ENCODE data around the gene CPLANE1. TPM values are rescaled to one million over a fixed set of nuclear protein-coding genes. Genes with fewer than 3 reads are reported as not detected.

Gene CPLANE1
- total RNA-seq, 4 donors from 2014 or later: 6.3 to 28.2 (median 12.0) TPM

DNA sequence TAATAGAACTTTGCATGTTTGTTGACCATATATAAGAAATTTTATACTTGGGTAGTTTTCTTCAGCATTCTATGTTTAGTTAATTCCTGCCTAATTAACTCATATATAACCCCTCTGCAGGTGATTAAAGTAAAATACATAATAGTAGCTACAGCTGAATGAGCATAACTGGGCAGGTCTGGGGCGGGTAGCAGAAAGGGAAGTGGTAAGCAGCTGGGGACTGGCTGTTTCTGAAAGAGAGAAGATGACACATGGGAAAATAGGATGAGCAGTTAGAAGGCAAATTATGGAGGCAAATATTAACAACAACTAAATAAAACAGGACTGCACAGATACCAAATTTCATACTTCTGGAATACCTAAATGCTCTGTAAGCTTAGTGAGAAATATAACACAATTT is 128.1 kb downstream of the CPLANE1 start:
- no peak for TF ChIP-seq EP300 (IDR thresholded peaks at IDR 0.05)
- TF ChIP-seq CTCF (IDR thresholded peaks at IDR 0.05): no peak
- TF ChIP-seq POLR2A (IDR thresholded peaks at IDR 0.05): no peak
- no peak for TF ChIP-seq POLR2AphosphoS5 (IDR thresholded peaks at IDR 0.05)
- no peak overlapping the region for H3K4me3 ChIP-seq
- H3K4me1 ChIP-seq: no peaks in the 10 kb centered on the region
- WGBS: 85% methylated on average over 1 of the region's 1 CpG
- peaks cover 63% of the 10 kb centered on the region for H3K36me3 ChIP-seq
- no peaks in the 10 kb centered on the region for H3K9me3 ChIP-seq
- H3K27me3 ChIP-seq: no peaks in the 10 kb centered on the region
- no peak overlapping the region for H3K27ac ChIP-seq
- DNase-seq (ENCODE audit: low spot score in 2 of 2): no peak

GRCh38 chr5:37120270-37120669 is 128.9 kb downstream of the CPLANE1 start:
- Histone ChIP-seq H3K36me3 (peaks cover 61% of the 10 kb centered on the region), H3K27me3 (no peaks in the 10 kb centered on the region), H3K27ac (no peak overlapping the region), H3K4me3 (no peak overlapping the region), H3K9me3 (no peaks in the 10 kb centered on the region), H3K4me1 (no peaks in the 10 kb centered on the region)
- DNase-seq (ENCODE audit: low spot score in 2 of 2): no peak
- 92% methylated on average over 5 of the region's 5 CpGs for WGBS
- TF ChIP-seq POLR2AphosphoS5 (IDR thresholded peaks at IDR 0.05) (no peak), EP300 (IDR thresholded peaks at IDR 0.05) (no peak), CTCF (IDR thresholded peaks at IDR 0.05) (no peak), POLR2A (IDR thresholded peaks at IDR 0.05) (no peak)

- Histone ChIP-seq H3K4me1 (no peaks in the 10 kb centered on the region), H3K9me3 (no peaks in the 10 kb centered on the region), H3K27me3 (no peaks in the 10 kb centered on the region), H3K4me3 (no peak overlapping the region), H3K27ac (no peak overlapping the region), H3K36me3 (peaks cover 84% of the 10 kb centered on the region)
- no peak for TF ChIP-seq CTCF (IDR thresholded peaks at IDR 0.05)
- TF ChIP-seq POLR2A (IDR thresholded peaks at IDR 0.05): no peak
- TF ChIP-seq POLR2AphosphoS5 (IDR thresholded peaks at IDR 0.05): no peak
- no peak for TF ChIP-seq EP300 (IDR thresholded peaks at IDR 0.05)
- WGBS: 95% methylated on average over 6 of the region's 6 CpGs
- no peak for DNase-seq (ENCODE audit: low spot score in 2 of 2)
Observed at GRCh38 chr5:37116359-37116758, 132.8 kb downstream of the CPLANE1 start.

DNA sequence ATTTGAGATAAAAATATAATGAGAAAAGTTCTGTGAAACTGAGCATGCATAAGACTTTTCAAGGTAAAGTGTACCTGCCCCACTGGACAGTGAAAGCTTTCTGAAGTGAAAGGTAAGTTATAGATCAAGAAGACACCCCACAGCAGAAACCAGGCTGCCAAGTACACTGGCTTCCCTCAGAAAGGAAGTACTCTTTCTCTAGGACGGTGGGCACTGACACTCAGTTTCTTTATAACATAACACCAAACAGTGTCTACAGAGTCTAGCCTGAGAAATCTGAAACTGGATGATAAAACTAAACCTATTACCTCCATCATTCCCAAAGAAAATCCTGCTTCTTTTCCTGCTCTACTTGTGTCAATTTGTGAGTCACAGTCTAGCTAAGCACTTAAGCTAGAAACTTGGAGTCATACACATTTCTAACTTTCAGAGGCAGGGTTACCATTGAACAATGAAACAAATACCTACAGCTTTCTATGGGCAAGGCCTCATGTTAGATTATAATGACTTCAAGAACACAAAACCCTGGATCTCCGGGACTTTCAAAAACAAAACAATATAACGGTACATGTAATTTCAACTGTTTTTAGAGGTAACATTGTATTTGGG is 136.7 kb downstream of the CPLANE1 start:
- Histone ChIP-seq H3K27me3 (no peaks in the 10 kb centered on the region), H3K36me3 (peaks cover 76% of the 10 kb centered on the region), H3K4me1 (no peaks in the 10 kb centered on the region), H3K4me3 (no peak overlapping the region), H3K9me3 (no peaks in the 10 kb centered on the region), H3K27ac (no peak overlapping the region)
- 90% methylated on average over 3 of the region's 3 CpGs for WGBS
- no peak for DNase-seq (ENCODE audit: low spot score in 2 of 2)
- TF ChIP-seq POLR2A (IDR thresholded peaks at IDR 0.05) (no peak), EP300 (IDR thresholded peaks at IDR 0.05) (no peak), CTCF (IDR thresholded peaks at IDR 0.05) (no peak), POLR2AphosphoS5 (IDR thresholded peaks at IDR 0.05) (no peak)

GRCh38 chr5:37111426-37112382 is 137.5 kb downstream of the CPLANE1 start:
- Histone ChIP-seq H3K36me3 (peaks cover 76% of the 10 kb centered on the region), H3K9me3 (no peaks in the 10 kb centered on the region), H3K4me3 (no peak overlapping the region), H3K27me3 (no peaks in the 10 kb centered on the region), H3K4me1 (no peaks in the 10 kb centered on the region), H3K27ac (no peak overlapping the region)
- DNase-seq (ENCODE audit: low spot score in 2 of 2): no peak
- TF ChIP-seq EP300 (IDR thresholded peaks at IDR 0.05): no peak
- no peak for TF ChIP-seq POLR2AphosphoS5 (IDR thresholded peaks at IDR 0.05)
- TF ChIP-seq CTCF (IDR thresholded peaks at IDR 0.05): no peak
- no peak for TF ChIP-seq POLR2A (IDR thresholded peaks at IDR 0.05)
- WGBS: 64% methylated on average over 4 of the region's 4 CpGs

All from suprapubic skin (tissue), 4 donors.